GM18519 (cell line): ENCODE measurements around the gene DLK2.
"Not testable (repeated sequence)": the region's sequence is repeated elsewhere in the genome, so short reads cannot be mapped to it uniquely, and the experiment has no call there.

Experiments used
- ATAC-seq: cut with Tn5 transposase; IDR thresholded peaks from one replicate; pipeline ENCODE4 v1.9.1; 2021; ENCODE audit warnings: mild to moderate bottlenecking, moderate library complexity; ENCODE audit not compliant: unreplicated experiment, low FRiP score

The DLK2 gene

DNA sequence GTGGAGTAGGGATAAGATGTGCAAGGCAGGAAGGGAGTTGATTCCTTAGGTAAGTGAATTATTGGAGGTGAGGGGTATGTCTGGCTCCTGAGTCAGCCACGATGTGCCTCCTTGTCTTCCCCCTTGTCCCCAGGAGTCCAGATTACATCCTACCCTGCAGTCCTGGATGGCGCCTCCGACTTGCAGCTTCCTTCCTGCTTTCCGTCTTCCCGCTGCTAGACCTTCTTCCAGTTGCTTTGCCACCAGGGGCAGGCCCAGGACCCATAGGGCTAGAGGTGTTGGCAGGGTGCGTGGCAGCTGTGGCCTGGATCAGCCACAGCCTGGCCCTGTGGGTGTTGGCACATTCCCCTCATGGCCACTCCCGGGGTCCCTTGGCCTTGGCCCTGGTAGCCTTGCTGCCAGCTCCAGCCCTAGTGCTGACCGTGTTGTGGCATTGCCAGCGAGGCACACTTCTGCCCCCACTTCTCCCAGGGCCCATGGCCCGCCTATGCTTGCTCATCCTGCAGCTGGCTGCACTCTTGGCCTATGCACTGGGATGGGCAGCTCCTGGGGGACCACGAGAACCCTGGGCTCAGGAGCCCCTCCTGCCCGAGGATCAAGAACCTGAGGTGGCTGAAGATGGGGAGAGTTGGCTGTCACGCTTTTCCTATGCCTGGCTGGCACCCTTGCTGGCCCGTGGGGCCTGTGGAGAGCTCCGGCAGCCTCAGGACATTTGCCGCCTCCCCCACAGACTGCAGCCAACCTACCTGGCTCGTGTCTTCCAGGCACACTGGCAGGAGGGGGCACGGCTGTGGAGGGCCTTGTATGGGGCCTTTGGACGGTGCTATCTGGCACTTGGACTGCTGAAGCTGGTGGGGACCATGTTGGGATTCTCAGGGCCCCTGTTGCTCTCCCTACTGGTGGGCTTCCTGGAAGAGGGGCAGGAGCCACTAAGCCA lies 23.1 kb downstream of the DLK2 start:
- no peak for ATAC-seq

GRCh38 chr6:43428874-43429273 lies 26.5 kb downstream of the DLK2 start:
- ATAC-seq: no peak

DNA sequence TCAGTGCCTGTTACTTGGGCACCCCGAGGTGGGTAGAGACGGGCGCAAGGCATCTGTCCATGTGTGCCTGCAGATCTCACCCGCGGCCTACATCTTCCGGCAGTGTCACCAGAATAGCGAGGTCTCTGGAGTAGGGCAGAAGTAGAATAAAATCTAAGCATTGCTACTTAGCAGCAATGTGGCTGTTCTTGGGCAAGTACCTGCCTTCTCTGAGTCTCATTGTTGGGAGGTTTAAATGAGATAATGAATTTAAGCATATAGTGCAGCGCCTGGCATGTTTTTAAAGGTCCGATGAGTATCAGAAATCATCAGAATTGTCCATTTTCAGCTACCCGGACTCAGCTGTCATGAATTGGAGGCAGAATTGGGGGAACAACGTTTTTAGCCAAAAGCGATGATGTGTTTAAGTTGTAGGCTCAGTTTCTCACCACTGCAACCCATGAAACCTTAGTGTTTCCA lies 27.2 kb downstream of the DLK2 start:
- ATAC-seq: no peak

- ATAC-seq: peak; percentile 82
Measured at GRCh38 chr6:43427406-43428111, 27.8 kb downstream of the DLK2 start, which contains the start of gene ABCC10. Gene ABCC10, plus strand, starts transcription at chr6:43427541. Its CDS starts 438 bp downstream, at chr6:43427979.

- no peak for ATAC-seq
Measured at GRCh38 chr6:43426928-43427405, 28.4 kb downstream of the DLK2 start.

GRCh38 chr6:43425083-43425482 lies 30.3 kb downstream of the DLK2 start:
- ATAC-seq: not testable (repeated sequence)

GRCh38 chr6:43421831-43422230 lies 33.5 kb downstream of the DLK2 start:
- no peak for ATAC-seq

- no peak for ATAC-seq
Measured at GRCh38 chr6:43420012-43420709, 35.2 kb downstream of the DLK2 start.

DNA sequence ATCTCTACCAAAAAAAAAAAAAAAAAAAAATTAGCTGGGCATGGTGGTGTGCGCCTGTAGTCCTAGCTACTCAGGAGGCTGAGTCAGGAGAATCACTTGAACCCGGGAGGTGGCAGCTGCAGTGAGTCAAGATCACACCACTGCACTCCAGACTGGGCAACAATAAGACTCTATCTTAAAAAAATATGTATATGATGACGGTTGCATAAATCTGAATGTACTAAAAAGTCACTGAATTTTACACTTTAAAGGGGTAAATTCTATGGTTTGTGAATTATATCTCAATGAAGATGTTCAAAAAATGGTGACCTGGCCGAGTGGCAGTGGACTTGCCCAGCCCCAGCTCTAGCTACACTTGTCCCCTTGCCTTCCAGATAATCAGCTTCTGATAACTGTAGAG lies 38.4 kb downstream of the DLK2 start:
- no peak for ATAC-seq

DNA sequence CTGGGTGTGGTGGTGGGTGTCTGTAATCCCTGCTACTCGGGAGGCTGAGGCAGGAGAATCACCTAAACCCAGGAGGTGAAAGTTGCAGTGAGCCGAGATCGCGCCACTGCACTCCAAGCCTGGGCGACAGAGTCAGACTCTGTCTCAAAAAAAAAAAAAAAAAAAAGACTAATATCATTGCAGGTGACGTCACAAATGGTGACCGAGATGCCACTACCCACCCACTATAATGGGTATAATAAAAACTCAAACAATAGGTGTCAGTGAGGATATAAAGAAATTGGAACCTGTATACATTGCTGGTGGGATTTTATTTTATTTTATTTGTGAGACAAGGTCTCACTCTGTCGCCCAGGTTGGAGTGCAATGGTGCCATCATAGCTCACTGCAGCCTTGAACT lies 40.1 kb downstream of the DLK2 start:
- ATAC-seq: not testable (repeated sequence)

DNA sequence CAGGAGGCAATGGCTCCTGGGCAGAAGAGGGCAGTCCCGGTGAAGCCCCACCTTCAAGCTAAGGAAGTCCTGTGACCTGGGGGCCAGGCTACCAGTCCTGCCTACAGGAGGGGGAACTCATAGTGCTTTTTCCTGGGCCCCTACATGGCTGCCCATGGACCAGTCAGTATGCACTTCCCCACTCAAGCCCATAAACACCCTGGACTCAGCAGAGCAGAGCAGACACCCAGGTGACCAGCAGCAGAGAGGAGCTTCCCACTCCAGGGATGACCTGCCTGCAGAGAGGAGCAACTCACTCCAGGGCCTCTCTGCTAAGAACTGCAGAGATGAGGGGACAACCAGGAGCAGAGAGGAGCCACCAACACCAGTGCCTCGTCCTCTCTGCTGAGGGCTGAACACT lies 42.3 kb downstream of the DLK2 start:
- ATAC-seq: no peak

DNA sequence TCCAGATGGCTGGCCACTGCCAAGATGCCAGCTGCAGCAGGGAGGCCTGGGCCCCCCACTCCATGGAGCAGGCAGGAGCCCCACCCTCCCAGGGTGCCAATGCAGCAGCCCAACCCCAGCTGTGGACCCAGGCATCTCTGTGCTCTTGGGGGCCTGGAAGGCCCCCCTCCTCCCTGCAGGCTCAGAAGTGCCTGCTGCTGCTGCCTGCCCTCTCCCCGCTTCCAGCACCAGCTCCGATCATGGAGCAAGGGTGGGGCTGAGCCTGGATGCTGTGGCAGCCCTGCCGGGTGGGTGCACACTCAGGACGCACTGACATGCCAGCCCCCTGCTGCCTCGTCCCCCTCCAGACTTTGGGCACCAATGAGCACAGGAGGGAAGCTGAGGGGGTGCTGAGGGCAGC lies 42.8 kb downstream of the DLK2 start:
- ATAC-seq: no peak

GRCh38 chr6:43410776-43411175 lies 44.6 kb downstream of the DLK2 start:
- ATAC-seq: not testable (repeated sequence)

DNA sequence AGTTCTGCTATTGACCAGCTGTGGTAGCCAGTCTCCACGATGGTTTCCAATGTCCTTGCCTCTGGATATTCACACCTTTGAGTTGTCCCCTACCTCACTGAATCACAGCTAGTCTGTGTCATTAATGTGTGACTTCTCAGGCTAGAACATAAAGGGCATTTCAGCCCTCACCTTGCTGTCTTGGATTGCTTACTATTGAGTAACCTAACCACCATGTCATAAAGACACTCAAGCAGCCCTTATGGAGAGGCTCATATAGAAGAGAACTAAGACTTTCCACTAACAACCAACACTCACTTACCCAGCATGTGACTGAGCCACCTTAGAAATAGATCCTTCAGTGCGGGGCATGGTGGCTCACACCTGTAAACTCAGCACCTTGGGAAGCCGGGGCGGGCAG lies 47.1 kb downstream of the DLK2 start:
- ATAC-seq: no peak

DNA sequence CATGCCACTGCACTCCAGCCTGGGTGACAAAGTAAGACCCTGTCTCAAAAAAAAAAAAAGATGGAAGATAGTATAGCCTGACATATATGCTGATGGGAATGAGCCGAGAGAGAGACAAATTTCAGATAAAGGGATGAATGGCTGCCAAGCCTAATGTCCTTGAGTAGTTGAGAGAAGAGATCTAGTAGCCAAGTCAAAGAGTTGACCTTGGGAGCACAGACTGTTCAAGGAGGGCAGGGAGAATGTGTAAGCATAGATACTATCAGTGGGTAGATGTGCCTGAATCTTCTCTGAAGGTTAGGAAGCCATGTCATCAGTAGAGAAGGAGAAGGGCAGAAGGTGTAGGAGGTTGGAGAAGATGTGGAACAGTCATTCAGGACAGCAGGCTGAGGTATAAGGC lies 48.1 kb downstream of the DLK2 start:
- ATAC-seq: no peak

GRCh38 chr6:43405354-43405753 lies 50.0 kb downstream of the DLK2 start:
- no peak for ATAC-seq

GRCh38 chr6:43402820-43403219 lies 52.5 kb downstream of the DLK2 start:
- ATAC-seq: no peak

GRCh38 chr6:43401730-43402129 lies 53.6 kb downstream of the DLK2 start:
- ATAC-seq: no peak
